GM19324 (cell line): ENCODE results near the gene TECPR2.
"Not testable (repeated sequence)": the region's sequence is repeated elsewhere in the genome, so short reads cannot be mapped to it uniquely, and the experiment has no call there.

Experiments used
- ATAC-seq: cut with Tn5 transposase; IDR thresholded peaks from one replicate; pipeline ENCODE4 v1.9.1; 2021; ENCODE audit warnings: mild to moderate bottlenecking, moderate library complexity; ENCODE audit not compliant: unreplicated experiment, low FRiP score

Gene TECPR2

GRCh38 chr14:102362545-102363181 is at the start of gene TECPR2, which contains the start of gene CINP:
Gene TECPR2 (plus strand): TSS chr14:102362941. CDS start chr14:102376722, 13,781 bp downstream.
Gene CINP (minus strand): TSS chr14:102362890. CDS start chr14:102362851, 39 bp downstream.
- ATAC-seq: peak; percentile 96

DNA sequence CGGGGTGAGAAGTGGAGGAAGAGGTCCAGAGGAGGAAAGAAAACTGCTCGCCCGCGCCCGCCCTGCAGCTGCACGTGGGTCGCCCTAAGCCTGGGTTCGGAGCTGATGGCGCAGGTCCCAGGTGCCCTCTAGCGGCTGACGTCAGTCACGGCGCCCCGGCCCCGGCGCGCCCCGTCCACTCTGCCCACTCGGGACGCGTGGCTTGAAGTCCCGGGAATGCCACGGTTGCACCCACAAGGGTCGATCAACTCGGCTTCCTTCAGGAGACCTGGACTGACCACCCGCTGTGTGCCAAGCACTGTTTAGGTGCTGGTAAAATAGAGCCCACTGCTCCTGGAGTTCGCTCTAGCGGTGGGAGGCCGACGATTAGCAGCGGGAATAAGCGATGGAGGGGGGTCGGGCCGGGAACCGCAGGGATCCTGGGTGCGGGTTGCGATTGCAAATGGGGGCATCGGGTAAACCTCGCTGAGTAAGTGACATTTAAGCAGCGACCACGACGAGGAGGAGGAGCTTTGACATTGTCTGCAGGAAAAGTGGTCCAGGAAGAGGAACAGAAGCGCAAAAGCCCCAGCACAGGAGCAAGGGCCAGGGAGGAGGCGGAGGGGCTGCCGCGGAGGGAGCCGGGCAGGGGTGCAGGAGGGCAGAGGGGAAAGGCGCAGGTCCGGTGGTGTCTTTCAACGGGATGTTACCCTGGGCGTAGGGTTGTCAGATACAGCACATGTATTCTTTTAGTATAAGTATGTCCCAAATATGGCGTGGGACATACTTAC is 48.3 kb upstream of the TECPR2 start:
- ATAC-seq: peak; percentile 60

DNA sequence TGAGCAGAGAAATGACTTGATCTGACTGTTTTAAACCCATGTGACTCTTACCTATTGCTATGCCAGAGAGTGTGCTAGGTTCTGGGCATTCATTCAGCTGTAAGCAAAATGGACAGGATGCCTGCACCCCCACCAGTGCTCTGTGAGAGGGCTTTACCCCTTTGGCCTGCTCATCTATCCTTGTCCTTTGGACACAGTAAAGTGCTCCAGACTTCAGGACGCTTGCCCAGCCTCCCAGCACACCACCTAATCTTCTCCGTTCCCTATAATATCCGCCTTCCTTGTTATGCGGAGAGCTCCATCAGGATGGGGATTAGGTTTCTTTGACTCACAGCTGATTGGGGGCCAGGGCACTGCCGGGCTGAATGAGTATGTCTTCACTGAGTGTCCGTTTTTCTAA is 47.6 kb upstream of the TECPR2 start:
- no peak for ATAC-seq

- ATAC-seq: no peak
Measured at GRCh38 chr14:102316338-102316742, 46.4 kb upstream of the TECPR2 start.

- peak; percentile 62 for ATAC-seq
Measured at GRCh38 chr14:102316743-102317563, 45.8 kb upstream of the TECPR2 start.

DNA sequence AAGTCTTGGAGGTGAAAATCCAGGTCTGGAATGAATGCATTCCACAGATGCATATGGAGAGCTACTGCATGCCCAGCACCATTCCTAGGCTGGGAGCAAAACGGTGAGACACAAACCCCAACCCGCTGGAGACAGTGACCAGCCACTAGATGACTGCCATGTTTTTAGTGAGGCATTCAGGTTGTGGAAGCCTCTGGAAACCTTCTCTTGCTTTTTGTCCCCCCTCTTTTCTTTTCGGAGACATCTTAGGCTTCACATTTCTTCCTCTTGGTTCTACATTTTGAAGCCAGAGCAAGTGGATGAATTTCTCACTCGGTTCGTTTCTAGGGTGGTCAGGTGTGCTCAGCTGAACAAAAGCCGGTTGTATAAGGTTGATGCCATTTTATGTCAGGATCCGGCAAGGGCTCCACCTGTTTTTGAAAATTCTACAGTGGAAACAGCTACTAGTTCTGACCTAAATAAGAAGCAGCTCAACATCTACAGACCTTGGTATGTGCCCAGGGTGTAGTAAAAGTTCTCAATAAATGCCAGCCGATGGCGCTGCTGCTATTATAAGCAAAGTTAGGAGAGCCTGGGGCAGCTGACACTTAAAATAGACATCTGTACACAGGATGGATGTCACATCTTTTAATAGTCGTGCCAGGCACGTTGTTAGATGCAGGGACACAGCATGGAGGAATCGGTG is 45.0 kb upstream of the TECPR2 start:
- ATAC-seq: no peak

DNA sequence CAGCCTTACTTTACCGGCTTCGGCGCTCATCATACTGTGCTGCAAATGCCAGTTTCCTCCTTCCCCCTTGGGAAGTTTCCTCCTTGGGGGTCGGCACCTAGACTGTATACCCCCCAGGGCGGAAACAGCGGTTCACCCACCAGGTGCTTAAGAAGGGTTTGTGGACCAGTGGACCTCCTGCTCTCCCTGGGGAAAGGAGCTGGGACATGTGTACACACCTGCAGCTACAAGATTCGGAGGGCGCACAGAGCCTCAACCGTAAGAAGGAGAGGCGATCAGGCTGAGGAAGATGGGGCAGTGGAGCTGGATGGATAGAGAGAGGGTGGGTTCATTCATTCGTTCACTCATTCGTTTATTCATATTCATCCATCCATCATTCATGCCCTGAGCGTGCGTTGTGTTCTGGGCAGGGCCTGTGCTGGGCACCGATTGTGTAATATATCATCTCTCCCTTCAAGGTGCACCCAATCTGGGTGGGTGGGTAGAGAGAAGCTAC is 43.9 kb upstream of the TECPR2 start:
- no peak for ATAC-seq

DNA sequence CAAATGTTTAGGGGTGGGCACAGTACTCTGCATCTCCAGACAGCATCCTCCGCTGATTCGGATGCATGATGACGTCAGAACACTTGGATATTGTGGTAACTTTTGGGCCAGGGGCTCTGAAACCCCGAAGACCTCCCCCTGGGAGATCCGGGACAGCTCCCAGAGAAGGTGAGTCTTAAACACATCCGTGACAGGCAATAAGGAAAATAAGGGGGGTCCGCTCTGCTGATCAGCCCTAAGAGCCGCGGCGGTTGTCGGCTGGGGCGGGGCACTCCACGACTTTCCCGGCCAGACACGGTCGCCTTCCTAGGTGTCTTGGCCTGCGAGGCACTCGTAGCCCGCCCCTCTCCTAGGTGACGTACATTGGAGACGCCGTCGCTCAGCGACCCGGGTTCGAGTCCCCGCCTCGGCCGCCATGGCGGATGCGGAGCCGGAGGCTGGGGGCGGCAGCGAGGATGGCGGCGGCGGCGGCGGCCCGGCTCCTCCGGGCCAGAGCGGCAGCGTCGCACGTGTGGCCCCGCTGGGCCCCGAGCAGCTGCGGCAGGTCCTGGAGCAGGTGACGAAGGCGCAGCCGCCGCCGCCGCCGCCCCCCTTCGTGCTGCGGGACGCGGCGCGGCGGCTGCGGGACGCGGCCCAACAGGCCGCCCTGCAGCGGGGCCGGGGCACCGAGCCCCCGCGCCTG is 43.2 kb upstream of the TECPR2 start, which contains the start of gene ZNF839:
Gene ZNF839, plus strand, starts transcription at position 396 of the 682 bp plus-strand sequence. Its CDS starts 20 bp downstream, at position 416.
- peak; percentile 57 for ATAC-seq

- no peak for ATAC-seq
Measured at GRCh38 chr14:102320033-102320660, 42.6 kb upstream of the TECPR2 start.

DNA sequence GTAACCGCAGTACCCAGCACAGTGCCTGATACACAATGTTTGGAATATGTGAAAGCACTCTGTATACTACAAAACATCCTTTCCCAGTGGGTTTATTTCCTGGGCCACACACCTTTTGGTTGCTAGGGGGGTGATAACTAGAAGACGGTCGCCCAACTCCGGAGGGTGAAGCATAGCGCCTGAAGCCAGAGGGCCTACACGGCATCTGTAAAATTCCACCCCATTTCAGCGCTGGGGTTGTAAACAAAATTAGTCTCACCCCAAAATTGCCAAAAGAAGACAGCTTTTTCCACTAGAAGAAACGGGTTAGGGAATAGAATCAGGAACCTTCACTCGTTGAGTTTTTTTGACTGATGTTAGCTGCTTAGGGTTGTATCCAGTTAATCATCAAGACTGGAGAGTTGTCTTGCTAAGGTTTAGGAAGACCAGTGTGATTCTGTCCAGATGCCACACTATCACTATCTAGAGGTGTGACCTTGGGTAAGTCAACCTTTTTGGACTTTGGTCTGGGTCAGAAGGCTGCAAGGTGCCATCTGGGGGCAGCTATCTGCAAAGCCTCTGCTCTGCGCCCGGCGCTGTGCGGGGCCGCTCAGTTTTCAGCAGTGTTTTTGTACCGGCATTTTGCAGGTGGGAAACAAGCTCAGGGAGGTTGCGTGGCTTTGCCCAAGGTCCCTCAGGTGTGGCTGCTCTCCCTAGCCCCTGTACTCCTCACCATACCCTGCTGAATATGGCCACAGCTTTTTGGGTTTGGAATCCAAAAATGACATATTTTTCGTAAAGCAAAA is 41.9 kb upstream of the TECPR2 start:
- no peak for ATAC-seq

GRCh38 chr14:102321456-102322422 is 41.0 kb upstream of the TECPR2 start:
- no peak for ATAC-seq

- ATAC-seq: no peak
Measured at GRCh38 chr14:102323102-102323501, 39.6 kb upstream of the TECPR2 start.

GRCh38 chr14:102325791-102326345 is 36.9 kb upstream of the TECPR2 start:
- no peak for ATAC-seq

- no peak for ATAC-seq
Measured at GRCh38 chr14:102326583-102326982, 36.2 kb upstream of the TECPR2 start.

GRCh38 chr14:102329381-102329780 is 33.4 kb upstream of the TECPR2 start:
- not testable (repeated sequence) for ATAC-seq

- ATAC-seq: no peak
Measured at GRCh38 chr14:102330806-102331205, 31.9 kb upstream of the TECPR2 start.

DNA sequence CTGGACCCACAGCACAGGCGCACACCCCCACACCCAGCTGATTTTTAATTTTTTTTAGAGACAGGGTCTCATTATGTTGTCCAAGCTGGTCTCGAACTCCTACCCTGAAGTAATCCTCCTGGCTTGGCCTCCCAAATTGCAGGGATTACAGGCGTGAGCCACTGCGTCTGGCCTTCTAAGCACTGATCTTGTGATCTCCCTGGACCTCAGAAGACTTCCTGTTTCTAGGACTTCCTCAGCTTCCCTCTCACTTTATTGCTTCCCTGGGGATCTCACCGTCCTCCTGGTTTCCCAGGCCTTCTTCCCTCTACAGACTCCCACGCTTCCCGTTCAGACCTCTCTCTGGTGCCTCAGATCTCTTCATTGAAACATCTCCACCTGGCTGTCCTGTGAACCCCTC is 29.4 kb upstream of the TECPR2 start:
- no peak for ATAC-seq
